HepG2 (cell line): ENCODE results near the gene CHKA. TPM values are rescaled to one million over a fixed set of nuclear protein-coding genes. Genes with fewer than 3 reads are reported as not detected.

ENCODE experiments used
- BCLAF1 ChIP-seq: fragments of 450-650 bp; IDR thresholded peaks from 2 replicates; pipeline ENCODE4 v1.6.1; 2017; ENCODE audit warnings: mild to moderate bottlenecking
- CREB1 ChIP-seq, 2 experiments: fragments of 450-650 bp in 1 of 2; IDR thresholded peaks; 2 replicates each; pipeline ENCODE4 v1.6.1; 2016 to 2017; ENCODE audit warnings: control low read depth in 1 of 2, mild to moderate bottlenecking in 1 of 2, missing compliant biosample characterization in 1 of 2, missing genetic modification characterization in 1 of 2
- ERF ChIP-seq: IDR thresholded peaks from 2 replicates; pipeline ENCODE4 v1.6.1; 2018; ENCODE audit warnings: missing biosample characterization, missing genetic modification reagents
- GTF2F1 ChIP-seq: fragments of 150-350 bp; IDR thresholded peaks from 2 replicates; pipeline ENCODE4 v1.6.1; 2014; ENCODE audit warnings: low read length
- KDM2A ChIP-seq: sonication (generic); formaldehyde crosslinking; IDR thresholded peaks from 2 replicates; pipeline ENCODE4 v1.4.0; 2020; ENCODE audit warnings: low read depth, missing genetic modification reagents, borderline replicate concordance
- TAF1 ChIP-seq: sonication (generic); formaldehyde crosslinking; IDR thresholded peaks from 2 replicates; pipeline ENCODE4 v1.4.0; 2020; ENCODE audit warnings: missing genetic modification reagents
- THAP11 ChIP-seq: IDR thresholded peaks from 2 replicates; pipeline ENCODE4 v1.6.1; 2016; ENCODE audit warnings: missing biosample characterization, missing genetic modification reagents
- ZNF281 ChIP-seq: sonication (generic); formaldehyde crosslinking; IDR thresholded peaks from 2 replicates; pipeline ENCODE4 v1.4.0; 2020; ENCODE audit warnings: missing genetic modification reagents, borderline replicate concordance
- ZNF792 ChIP-seq: IDR thresholded peaks from 2 replicates; pipeline ENCODE4 v1.6.1; 2016
- ZNF800 ChIP-seq: sonication (generic); formaldehyde crosslinking; IDR thresholded peaks from 2 replicates; pipeline ENCODE4 v1.4.0; 2020; ENCODE audit warnings: missing genetic modification reagents
- polyA plus RNA-seq, 8 experiments: library from polyadenylated mRNA; depleted of rRNA in 3 of 8; stranded (reverse) in 7 of 8; unstranded in 1 of 8; fragments of >200 nt; fragmentation: Illumina TruSeq in 4 of 8; extraction: Trizol in 4 of 8; gene quantifications; 2 replicates each; pipeline versions ENCODE4 v1.2.1 to v1.2.3, GENCODE V29; 2011 to 2016; ENCODE audit warnings: low read depth in 4 of 8, missing spikeins in 1 of 8, mixed read lengths in 1 of 8; ENCODE audit not compliant: insufficient read depth in 1 of 8
- total RNA-seq, 5 experiments: library from RNA; depleted of rRNA; stranded (reverse); fragments of >200 nt; fragmentation: Illumina TruSeq; extraction: Trizol; gene quantifications; 2 replicates each; pipeline ENCODE4 v1.2.3, GENCODE V29; 2016; ENCODE audit warnings: low read depth in 1 of 5
- TF ChIP-seq, protein P1 (sequence below): sonication (generic); formaldehyde crosslinking; IDR thresholded peaks from 2 replicates; pipeline ENCODE4 v1.4.0; 2020; ENCODE audit warnings: missing genetic modification reagents, borderline replicate concordance
- TF ChIP-seq, protein P2 (sequence below): sonication (generic); formaldehyde crosslinking; IDR thresholded peaks from 2 replicates; pipeline ENCODE4 v1.4.0; 2020; ENCODE audit warnings: mild to moderate bottlenecking, missing genetic modification reagents
- TF ChIP-seq, protein P3 (sequence below): sonication (generic); formaldehyde crosslinking; IDR thresholded peaks from 2 replicates; pipeline ENCODE4 v1.8.1; 2023; ENCODE audit warnings: mild to moderate bottlenecking, missing genetic modification reagents
- TF ChIP-seq, protein P4 (sequence below): sonication (generic); formaldehyde crosslinking; IDR thresholded peaks from 2 replicates; pipeline ENCODE4 v1.5.0; 2020; ENCODE audit warnings: missing genetic modification reagents

The CHKA gene
- total and polyA plus RNA-seq, 2 of the 13 experiments (the other 11 are each of a cell fraction or from before 2014, with no cell fraction given) = 71.6 to 92.7 TPM

- TF ChIP-seq, protein P1, sequence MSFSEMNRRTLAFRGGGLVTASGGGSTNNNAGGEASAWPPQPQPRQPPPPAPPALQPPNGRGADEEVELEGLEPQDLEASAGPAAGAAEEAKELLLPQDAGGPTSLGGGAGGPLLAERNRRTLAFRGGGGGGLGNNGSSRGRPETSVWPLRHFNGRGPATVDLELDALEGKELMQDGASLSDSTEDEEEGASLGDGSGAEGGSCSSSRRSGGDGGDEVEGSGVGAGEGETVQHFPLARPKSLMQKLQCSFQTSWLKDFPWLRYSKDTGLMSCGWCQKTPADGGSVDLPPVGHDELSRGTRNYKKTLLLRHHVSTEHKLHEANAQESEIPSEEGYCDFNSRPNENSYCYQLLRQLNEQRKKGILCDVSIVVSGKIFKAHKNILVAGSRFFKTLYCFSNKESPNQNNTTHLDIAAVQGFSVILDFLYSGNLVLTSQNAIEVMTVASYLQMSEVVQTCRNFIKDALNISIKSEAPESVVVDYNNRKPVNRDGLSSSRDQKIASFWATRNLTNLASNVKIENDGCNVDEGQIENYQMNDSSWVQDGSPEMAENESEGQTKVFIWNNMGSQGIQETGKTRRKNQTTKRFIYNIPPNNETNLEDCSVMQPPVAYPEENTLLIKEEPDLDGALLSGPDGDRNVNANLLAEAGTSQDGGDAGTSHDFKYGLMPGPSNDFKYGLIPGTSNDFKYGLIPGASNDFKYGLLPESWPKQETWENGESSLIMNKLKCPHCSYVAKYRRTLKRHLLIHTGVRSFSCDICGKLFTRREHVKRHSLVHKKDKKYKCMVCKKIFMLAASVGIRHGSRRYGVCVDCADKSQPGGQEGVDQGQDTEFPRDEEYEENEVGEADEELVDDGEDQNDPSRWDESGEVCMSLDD (CRISPR knock-in tag) = no peak
- TF ChIP-seq GTF2F1 = no peak
- no peak for TF ChIP-seq ZNF792
- no peak for TF ChIP-seq ZNF281 (CRISPR knock-in tag)
- TF ChIP-seq TAF1 (CRISPR knock-in tag) = peak; percentile 47; the same call in 1 of the 2 replicates
- TF ChIP-seq, protein P2, sequence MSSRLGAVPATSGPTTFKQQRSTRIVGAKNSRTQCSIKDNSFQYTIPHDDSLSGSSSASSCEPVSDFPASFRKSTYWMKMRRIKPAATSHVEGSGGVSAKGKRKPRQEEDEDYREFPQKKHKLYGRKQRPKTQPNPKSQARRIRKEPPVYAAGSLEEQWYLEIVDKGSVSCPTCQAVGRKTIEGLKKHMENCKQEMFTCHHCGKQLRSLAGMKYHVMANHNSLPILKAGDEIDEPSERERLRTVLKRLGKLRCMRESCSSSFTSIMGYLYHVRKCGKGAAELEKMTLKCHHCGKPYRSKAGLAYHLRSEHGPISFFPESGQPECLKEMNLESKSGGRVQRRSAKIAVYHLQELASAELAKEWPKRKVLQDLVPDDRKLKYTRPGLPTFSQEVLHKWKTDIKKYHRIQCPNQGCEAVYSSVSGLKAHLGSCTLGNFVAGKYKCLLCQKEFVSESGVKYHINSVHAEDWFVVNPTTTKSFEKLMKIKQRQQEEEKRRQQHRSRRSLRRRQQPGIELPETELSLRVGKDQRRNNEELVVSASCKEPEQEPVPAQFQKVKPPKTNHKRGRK (CRISPR knock-in tag) = no peak
- TF ChIP-seq KDM2A = no peak
- no peak for TF ChIP-seq CREB1 (IDR thresholded peaks at IDR 0.05)
- TF ChIP-seq CREB1 (CRISPR knock-in tag; IDR thresholded peaks at IDR 0.05) = no peak
- TF ChIP-seq, protein P3, sequence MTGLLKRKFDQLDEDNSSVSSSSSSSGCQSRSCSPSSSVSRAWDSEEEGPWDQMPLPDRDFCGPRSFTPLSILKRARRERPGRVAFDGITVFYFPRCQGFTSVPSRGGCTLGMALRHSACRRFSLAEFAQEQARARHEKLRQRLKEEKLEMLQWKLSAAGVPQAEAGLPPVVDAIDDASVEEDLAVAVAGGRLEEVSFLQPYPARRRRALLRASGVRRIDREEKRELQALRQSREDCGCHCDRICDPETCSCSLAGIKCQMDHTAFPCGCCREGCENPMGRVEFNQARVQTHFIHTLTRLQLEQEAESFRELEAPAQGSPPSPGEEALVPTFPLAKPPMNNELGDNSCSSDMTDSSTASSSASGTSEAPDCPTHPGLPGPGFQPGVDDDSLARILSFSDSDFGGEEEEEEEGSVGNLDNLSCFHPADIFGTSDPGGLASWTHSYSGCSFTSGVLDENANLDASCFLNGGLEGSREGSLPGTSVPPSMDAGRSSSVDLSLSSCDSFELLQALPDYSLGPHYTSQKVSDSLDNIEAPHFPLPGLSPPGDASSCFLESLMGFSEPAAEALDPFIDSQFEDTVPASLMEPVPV (CRISPR knock-in tag) = no peak
- TF ChIP-seq ERF (CRISPR knock-in tag) = peak; percentile 75; the same call in 1 of the 2 replicates
- TF ChIP-seq, protein P4, sequence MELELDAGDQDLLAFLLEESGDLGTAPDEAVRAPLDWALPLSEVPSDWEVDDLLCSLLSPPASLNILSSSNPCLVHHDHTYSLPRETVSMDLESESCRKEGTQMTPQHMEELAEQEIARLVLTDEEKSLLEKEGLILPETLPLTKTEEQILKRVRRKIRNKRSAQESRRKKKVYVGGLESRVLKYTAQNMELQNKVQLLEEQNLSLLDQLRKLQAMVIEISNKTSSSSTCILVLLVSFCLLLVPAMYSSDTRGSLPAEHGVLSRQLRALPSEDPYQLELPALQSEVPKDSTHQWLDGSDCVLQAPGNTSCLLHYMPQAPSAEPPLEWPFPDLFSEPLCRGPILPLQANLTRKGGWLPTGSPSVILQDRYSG (CRISPR knock-in tag) = no peak
- TF ChIP-seq THAP11 (CRISPR knock-in tag) = no peak; the same call in 1 of the 2 replicates
- TF ChIP-seq BCLAF1 = no peak
- TF ChIP-seq ZNF800 = no peak
Observed at GRCh38 chr11:68137833-68138232, 16.6 kb upstream of the CHKA start (continued).
